ENCODE measurements around the gene KIAA1958. TPM values are rescaled to one million over a fixed set of nuclear protein-coding genes. Genes with fewer than 3 reads are reported as not detected.

The KIAA1958 gene
- total and polyA plus RNA-seq, 2 of the 8 experiments (the other 6 are each of a cell fraction or from before 2014, with no cell fraction given) = 11.4 to 43.8 TPM

- no peak for TF ChIP-seq JUND (IDR thresholded peaks at IDR 0.05; ENCODE audit: low read length)
- no peak for TF ChIP-seq POLR2AphosphoS5 (IDR thresholded peaks at IDR 0.05; ENCODE audit: low read depth, low read length)
- TF ChIP-seq ZNF274 (IDR thresholded peaks at IDR 0.05; ENCODE audit: borderline replicate concordance, extremely low read depth, low read length) = no peak
- peak in 1 of 2 experiments; percentile 32; a peak in 1 of 4 replicates for TF ChIP-seq SIN3A (conservative IDR thresholded peaks at IDR 0.05 in 1 of 2, IDR thresholded peaks at IDR 0.05 in 1 of 2; ENCODE audit: low read depth in 1 of 2, low read length in 2 of 2)
- no peak for TF ChIP-seq BRCA1 (IDR thresholded peaks at IDR 0.05; ENCODE audit: low read depth, low read length)
- TF ChIP-seq TAF7 (optimal IDR thresholded peaks at IDR 0.05; ENCODE audit: borderline replicate concordance, low read depth, low read length) = peak; percentile 54
- no peak for TF ChIP-seq TCF12 (IDR thresholded peaks at IDR 0.05; ENCODE audit: low read depth, low read length)
- peak in 1 of 2 experiments; percentile 6; a peak in 1 of 4 replicates for TF ChIP-seq RAD21 (IDR thresholded peaks at IDR 0.05 in 1 of 2, conservative IDR thresholded peaks at IDR 0.05 in 1 of 2; ENCODE audit: low read depth in 2 of 2, low read length in 2 of 2)
- no peak for TF ChIP-seq SP1 (IDR thresholded peaks at IDR 0.05; ENCODE audit: low read depth, low read length)
- TF ChIP-seq CEBPB (IDR thresholded peaks at IDR 0.05; ENCODE audit: low read depth, low read length) = no peak
- no peak for TF ChIP-seq SIX5 (IDR thresholded peaks at IDR 0.05; ENCODE audit: low read depth, low read length)
- no peak for TF ChIP-seq EGR1 (IDR thresholded peaks at IDR 0.05; ENCODE audit: borderline replicate concordance, low read depth, low read length)
- peak; percentile 60; the same call in 1 of the 2 replicates for TF ChIP-seq TAF1 (IDR thresholded peaks at IDR 0.05; ENCODE audit: low read depth, low read length)
- TF ChIP-seq RNF2 (IDR thresholded peaks at IDR 0.05; ENCODE audit: borderline replicate concordance, low read depth, low read length, missing control alignments, poor library complexity, severe bottlenecking) = no peak
- TF ChIP-seq EZH2 (IDR thresholded peaks at IDR 0.05; ENCODE audit: low read depth, low read length, severe bottlenecking) = no peak
- TF ChIP-seq NRF1 (IDR thresholded peaks at IDR 0.05; ENCODE audit: low read depth, low read length) = no peak
- TF ChIP-seq BACH1 (IDR thresholded peaks at IDR 0.05; ENCODE audit: low read length) = no peak
- no peak for TF ChIP-seq GTF2F1 (IDR thresholded peaks at IDR 0.05; ENCODE audit: borderline replicate concordance, low read depth, low read length)
- peak; percentile 24 for TF ChIP-seq KDM4A (IDR thresholded peaks at IDR 0.05; ENCODE audit: low read depth, low read length, severe bottlenecking)
- no peak for TF ChIP-seq MAX (IDR thresholded peaks at IDR 0.05)
- no peak for TF ChIP-seq E2F6 (IDR thresholded peaks at IDR 0.05)
- TF ChIP-seq KDM1A (IDR thresholded peaks at IDR 0.05; ENCODE audit: borderline replicate concordance, low read length) = 0 out of 2 replicates have a peak, but pooled peaks have one; percentile 10
- TF ChIP-seq CBX5 (IDR thresholded peaks at IDR 0.05; ENCODE audit: low read depth, low read length) = no peak
Measured at GRCh38 chr9:112487008-112487798, 576 bp downstream of the KIAA1958 start (continued).

Measured in H1 (cell line).